SK-N-MC (cell line): ENCODE results near the gene ZNF652.

Experiments
- FOXP2 ChIP-seq: optimal IDR thresholded peaks from 2 replicates; pipeline ENCODE3; 2011; ENCODE audit warnings: mild to moderate bottlenecking, moderate library complexity; ENCODE audit not compliant: insufficient read depth; ENCODE audit errors: extremely low read length, control extremely low read depth
- POLR2AphosphoS5 ChIP-seq: IDR thresholded peaks from 2 replicates; pipeline ENCODE4 v1.6.1; 2012; ENCODE audit warnings: mild to moderate bottlenecking, low read depth, low read length, borderline replicate concordance

DNA sequence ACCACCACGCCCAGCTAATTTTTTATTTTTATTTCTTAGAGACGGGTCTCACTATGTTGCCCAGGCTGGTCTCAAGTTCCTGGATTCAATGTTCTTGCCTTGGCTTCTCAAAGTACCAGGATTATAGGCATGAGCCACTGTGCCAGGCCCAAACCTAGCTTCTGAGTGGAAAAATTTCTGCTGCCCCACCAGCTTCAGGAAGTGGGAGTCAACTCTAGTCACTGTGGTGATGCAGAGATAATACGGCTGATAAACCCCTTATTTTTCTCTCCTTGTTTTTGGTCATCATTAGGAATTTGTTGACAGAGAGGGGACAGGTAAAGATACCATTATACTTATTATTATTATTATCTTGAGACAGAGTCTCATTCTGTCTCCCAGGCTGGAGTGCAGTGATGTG lies 103.7 kb downstream of the ZNF652 start:
- TF ChIP-seq FOXP2 (no peak), POLR2AphosphoS5 (no peak)
